ENCODE data around the gene CA5A. TPM values are rescaled to one million over a fixed set of nuclear protein-coding genes. Genes with fewer than 3 reads are reported as not detected.

The CA5A gene
- total and polyA plus RNA-seq, 2 of the 13 experiments (the other 11 are each of a cell fraction or from before 2014, with no cell fraction given) = 66.8 to 106 TPM

DNA sequence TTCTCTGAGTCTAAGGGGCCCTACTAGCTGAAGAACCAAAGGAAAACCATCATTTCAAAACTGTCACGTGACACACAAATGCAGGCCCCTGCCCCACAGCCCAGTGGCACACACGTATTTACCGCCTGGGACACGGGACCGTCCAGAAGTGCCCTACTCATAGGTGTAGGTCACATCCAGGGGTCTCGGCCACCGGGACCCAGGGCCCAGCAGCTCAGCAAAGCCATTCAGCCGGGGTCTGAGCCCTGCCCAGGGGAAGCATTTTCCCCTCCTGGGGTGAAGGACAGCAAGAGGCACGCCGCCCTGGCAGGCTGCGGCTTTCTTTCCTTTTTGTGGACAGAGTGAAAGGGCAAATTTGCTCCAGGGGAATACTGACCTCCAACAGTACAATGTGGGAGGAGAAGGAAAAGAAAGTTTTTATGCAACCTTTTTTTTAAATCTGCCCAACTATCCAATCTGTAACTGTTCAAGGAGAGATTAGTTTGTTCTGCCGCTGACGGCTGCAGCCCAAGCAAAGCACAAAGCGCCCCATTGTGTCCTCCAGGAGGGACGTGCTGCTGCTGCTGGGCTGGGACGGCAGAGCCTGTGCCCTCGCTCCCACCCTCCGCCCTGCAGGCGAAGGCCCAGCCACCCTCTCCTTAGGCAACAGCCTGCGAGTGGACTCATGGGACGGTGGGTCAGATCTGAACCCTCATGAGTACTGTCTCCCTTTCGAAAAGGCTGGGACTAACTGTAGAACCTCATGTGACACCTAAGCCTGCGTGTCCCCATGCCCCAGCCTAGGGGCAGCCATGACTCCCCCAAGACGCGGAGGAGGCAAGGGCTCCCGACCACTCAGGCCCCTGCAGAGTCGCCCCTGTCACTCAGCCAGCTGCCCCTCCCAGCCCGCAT lies 88.3 kb downstream of the CA5A start (continued):
- TF ChIP-seq, protein P1, sequence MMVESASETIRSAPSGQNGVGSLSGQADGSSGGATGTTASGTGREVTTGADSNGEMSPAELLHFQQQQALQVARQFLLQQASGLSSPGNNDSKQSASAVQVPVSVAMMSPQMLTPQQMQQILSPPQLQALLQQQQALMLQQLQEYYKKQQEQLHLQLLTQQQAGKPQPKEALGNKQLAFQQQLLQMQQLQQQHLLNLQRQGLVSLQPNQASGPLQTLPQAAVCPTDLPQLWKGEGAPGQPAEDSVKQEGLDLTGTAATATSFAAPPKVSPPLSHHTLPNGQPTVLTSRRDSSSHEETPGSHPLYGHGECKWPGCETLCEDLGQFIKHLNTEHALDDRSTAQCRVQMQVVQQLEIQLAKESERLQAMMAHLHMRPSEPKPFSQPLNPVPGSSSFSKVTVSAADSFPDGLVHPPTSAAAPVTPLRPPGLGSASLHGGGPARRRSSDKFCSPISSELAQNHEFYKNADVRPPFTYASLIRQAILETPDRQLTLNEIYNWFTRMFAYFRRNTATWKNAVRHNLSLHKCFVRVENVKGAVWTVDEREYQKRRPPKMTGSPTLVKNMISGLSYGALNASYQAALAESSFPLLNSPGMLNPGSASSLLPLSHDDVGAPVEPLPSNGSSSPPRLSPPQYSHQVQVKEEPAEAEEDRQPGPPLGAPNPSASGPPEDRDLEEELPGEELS (CRISPR knock-in tag; IDR thresholded peaks at IDR 0.05) = peak; percentile 84
- TF ChIP-seq POLR2A (IDR thresholded peaks at IDR 0.05; ENCODE audit: insufficient read depth in 1 of 2, low read depth in 2 of 2, low read length in 2 of 2) = peak in 1 of 2 experiments; percentile 74; a peak in 2 of 4 replicates
- TF ChIP-seq ZNF382 (CRISPR knock-in tag; IDR thresholded peaks at IDR 0.05; ENCODE audit: borderline replicate concordance) = no peak
- TF ChIP-seq ZNF350 (CRISPR knock-in tag; IDR thresholded peaks at IDR 0.05; ENCODE audit: borderline replicate concordance, low read depth) = peak; percentile 78
- peak; percentile 71 for TF ChIP-seq FOXO1 (CRISPR knock-in tag; IDR thresholded peaks at IDR 0.05)
- peak; percentile 89 for TF ChIP-seq GFI1 (CRISPR knock-in tag; IDR thresholded peaks at IDR 0.05; ENCODE audit: borderline replicate concordance)
- no peak for TF ChIP-seq NFE2L2 (IDR thresholded peaks at IDR 0.05; ENCODE audit: low read length)
- 0 out of 2 replicates have a peak, but pooled peaks have one; percentile 65 for TF ChIP-seq ARHGAP35 (CRISPR knock-in tag; IDR thresholded peaks at IDR 0.05; ENCODE audit: borderline replicate concordance)
- peak; percentile 92 for TF ChIP-seq NCOA2 (CRISPR knock-in tag; IDR thresholded peaks at IDR 0.05)
- peak; percentile 99 for TF ChIP-seq PHF21A (CRISPR knock-in tag; IDR thresholded peaks at IDR 0.05)
- TF ChIP-seq ZNF484 (CRISPR knock-in tag; IDR thresholded peaks at IDR 0.05; ENCODE audit: borderline replicate concordance, low read depth) = no peak
- TF ChIP-seq, protein P2, sequence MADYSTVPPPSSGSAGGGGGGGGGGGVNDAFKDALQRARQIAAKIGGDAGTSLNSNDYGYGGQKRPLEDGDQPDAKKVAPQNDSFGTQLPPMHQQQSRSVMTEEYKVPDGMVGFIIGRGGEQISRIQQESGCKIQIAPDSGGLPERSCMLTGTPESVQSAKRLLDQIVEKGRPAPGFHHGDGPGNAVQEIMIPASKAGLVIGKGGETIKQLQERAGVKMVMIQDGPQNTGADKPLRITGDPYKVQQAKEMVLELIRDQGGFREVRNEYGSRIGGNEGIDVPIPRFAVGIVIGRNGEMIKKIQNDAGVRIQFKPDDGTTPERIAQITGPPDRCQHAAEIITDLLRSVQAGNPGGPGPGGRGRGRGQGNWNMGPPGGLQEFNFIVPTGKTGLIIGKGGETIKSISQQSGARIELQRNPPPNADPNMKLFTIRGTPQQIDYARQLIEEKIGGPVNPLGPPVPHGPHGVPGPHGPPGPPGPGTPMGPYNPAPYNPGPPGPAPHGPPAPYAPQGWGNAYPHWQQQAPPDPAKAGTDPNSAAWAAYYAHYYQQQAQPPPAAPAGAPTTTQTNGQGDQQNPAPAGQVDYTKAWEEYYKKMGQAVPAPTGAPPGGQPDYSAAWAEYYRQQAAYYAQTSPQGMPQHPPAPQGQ (CRISPR knock-in tag; IDR thresholded peaks at IDR 0.05; ENCODE audit: borderline replicate concordance) = 0 out of 2 replicates have a peak, but pooled peaks have one; percentile 79
- TF ChIP-seq, protein P3, sequence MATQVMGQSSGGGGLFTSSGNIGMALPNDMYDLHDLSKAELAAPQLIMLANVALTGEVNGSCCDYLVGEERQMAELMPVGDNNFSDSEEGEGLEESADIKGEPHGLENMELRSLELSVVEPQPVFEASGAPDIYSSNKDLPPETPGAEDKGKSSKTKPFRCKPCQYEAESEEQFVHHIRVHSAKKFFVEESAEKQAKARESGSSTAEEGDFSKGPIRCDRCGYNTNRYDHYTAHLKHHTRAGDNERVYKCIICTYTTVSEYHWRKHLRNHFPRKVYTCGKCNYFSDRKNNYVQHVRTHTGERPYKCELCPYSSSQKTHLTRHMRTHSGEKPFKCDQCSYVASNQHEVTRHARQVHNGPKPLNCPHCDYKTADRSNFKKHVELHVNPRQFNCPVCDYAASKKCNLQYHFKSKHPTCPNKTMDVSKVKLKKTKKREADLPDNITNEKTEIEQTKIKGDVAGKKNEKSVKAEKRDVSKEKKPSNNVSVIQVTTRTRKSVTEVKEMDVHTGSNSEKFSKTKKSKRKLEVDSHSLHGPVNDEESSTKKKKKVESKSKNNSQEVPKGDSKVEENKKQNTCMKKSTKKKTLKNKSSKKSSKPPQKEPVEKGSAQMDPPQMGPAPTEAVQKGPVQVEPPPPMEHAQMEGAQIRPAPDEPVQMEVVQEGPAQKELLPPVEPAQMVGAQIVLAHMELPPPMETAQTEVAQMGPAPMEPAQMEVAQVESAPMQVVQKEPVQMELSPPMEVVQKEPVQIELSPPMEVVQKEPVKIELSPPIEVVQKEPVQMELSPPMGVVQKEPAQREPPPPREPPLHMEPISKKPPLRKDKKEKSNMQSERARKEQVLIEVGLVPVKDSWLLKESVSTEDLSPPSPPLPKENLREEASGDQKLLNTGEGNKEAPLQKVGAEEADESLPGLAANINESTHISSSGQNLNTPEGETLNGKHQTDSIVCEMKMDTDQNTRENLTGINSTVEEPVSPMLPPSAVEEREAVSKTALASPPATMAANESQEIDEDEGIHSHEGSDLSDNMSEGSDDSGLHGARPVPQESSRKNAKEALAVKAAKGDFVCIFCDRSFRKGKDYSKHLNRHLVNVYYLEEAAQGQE (IDR thresholded peaks at IDR 0.05; ENCODE audit: borderline replicate concordance in 1 of 2, low read depth in 1 of 2, low read length in 2 of 2) = peak in 1 of 2 experiments; percentile 59; a peak in 2 of 4 replicates
- TF ChIP-seq ZNF878 (CRISPR knock-in tag; IDR thresholded peaks at IDR 0.05) = 0 out of 2 replicates have a peak, but pooled peaks have one; percentile 53
- TF ChIP-seq, protein P4, sequence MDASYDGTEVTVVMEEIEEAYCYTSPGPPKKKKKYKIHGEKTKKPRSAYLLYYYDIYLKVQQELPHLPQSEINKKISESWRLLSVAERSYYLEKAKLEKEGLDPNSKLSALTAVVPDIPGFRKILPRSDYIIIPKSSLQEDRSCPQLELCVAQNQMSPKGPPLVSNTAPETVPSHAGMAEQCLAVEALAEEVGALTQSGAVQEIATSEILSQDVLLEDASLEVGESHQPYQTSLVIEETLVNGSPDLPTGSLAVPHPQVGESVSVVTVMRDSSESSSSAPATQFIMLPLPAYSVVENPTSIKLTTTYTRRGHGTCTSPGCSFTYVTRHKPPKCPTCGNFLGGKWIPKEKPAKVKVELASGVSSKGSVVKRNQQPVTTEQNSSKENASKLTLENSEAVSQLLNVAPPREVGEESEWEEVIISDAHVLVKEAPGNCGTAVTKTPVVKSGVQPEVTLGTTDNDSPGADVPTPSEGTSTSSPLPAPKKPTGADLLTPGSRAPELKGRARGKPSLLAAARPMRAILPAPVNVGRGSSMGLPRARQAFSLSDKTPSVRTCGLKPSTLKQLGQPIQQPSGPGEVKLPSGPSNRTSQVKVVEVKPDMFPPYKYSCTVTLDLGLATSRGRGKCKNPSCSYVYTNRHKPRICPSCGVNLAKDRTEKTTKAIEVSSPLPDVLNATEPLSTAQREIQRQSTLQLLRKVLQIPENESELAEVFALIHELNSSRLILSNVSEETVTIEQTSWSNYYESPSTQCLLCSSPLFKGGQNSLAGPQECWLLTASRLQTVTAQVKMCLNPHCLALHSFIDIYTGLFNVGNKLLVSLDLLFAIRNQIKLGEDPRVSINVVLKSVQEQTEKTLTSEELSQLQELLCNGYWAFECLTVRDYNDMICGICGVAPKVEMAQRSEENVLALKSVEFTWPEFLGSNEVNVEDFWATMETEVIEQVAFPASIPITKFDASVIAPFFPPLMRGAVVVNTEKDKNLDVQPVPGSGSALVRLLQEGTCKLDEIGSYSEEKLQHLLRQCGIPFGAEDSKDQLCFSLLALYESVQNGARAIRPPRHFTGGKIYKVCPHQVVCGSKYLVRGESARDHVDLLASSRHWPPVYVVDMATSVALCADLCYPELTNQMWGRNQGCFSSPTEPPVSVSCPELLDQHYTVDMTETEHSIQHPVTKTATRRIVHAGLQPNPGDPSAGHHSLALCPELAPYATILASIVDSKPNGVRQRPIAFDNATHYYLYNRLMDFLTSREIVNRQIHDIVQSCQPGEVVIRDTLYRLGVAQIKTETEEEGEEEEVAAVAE (CRISPR knock-in tag; IDR thresholded peaks at IDR 0.05; ENCODE audit: borderline replicate concordance) = no peak
- peak; percentile 79 for TF ChIP-seq HMG20A (CRISPR knock-in tag; IDR thresholded peaks at IDR 0.05; ENCODE audit: borderline replicate concordance)
